Stimulated activated naive CD4-positive, alpha-beta T cell (primary cell): ENCODE data around the gene ASCC3.

ENCODE experiments used
- DNase-seq, 6 experiments: peaks; one replicate each; lab custom pipeline; 2025; lab: John Stamatoyannopoulos, UW

The ASCC3 gene

GRCh38 chr6:100592929-100593328 is 288.2 kb downstream of the ASCC3 start:
- DNase-seq, result no peak

- no peak for DNase-seq
Measured at GRCh38 chr6:100577425-100577824, 303.7 kb downstream of the ASCC3 start.

GRCh38 chr6:100575921-100576320 is 305.2 kb downstream of the ASCC3 start:
- no peak for DNase-seq

- DNase-seq, result no peak
Measured at GRCh38 chr6:100574836-100575235, 306.3 kb downstream of the ASCC3 start.

- DNase-seq, result no peak
Measured at GRCh38 chr6:100573166-100573565, 308.0 kb downstream of the ASCC3 start.

- no peak for DNase-seq
Measured at GRCh38 chr6:100568255-100568654, 312.9 kb downstream of the ASCC3 start.

GRCh38 chr6:100566563-100566962 is 314.6 kb downstream of the ASCC3 start:
- DNase-seq, result no peak

- DNase-seq, result no peak
Measured at GRCh38 chr6:100565439-100566104, 315.6 kb downstream of the ASCC3 start.

- DNase-seq, result no peak
Measured at GRCh38 chr6:100559859-100560258, 321.3 kb downstream of the ASCC3 start.

- DNase-seq, result no peak
Measured at GRCh38 chr6:100554228-100554627, 326.9 kb downstream of the ASCC3 start.

GRCh38 chr6:100553243-100553642 is 327.9 kb downstream of the ASCC3 start:
- DNase-seq, result no peak

GRCh38 chr6:100549406-100550167 is 331.5 kb downstream of the ASCC3 start:
- no peak for DNase-seq

- no peak for DNase-seq
Measured at GRCh38 chr6:100538086-100538485, 343.0 kb downstream of the ASCC3 start.

- no peak for DNase-seq
Measured at GRCh38 chr6:100518588-100518987, 362.5 kb downstream of the ASCC3 start.

- DNase-seq, result no peak
Measured at GRCh38 chr6:100517633-100518032, 363.5 kb downstream of the ASCC3 start.

GRCh38 chr6:100517106-100517505 is 364.0 kb downstream of the ASCC3 start:
- no peak for DNase-seq

- no peak for DNase-seq
Measured at GRCh38 chr6:100514660-100515059, 366.5 kb downstream of the ASCC3 start.

- DNase-seq, result no peak
Measured at GRCh38 chr6:100512203-100512862, 368.8 kb downstream of the ASCC3 start.

GRCh38 chr6:100509101-100509500 is 372.0 kb downstream of the ASCC3 start:
- DNase-seq, result no peak

- DNase-seq, result no peak
Measured at GRCh38 chr6:100506651-100507050, 374.5 kb downstream of the ASCC3 start.

GRCh38 chr6:100504786-100505737 is 376.1 kb downstream of the ASCC3 start:
- no peak for DNase-seq
